ENCODE results near the gene ZC3H12D. TPM values are rescaled to one million over a fixed set of nuclear protein-coding genes. Genes with fewer than 3 reads are reported as not detected.

Gene ZC3H12D
- total RNA-seq (2021): 0.10 TPM in 1 of 2 replicates, not detected in the other
- percentile 12 among the genes with signal in this experiment for Bru-seq, nascent RNA
- percentile 25 among the genes with signal in this experiment for BruChase-seq, experiment 1, labeled RNA remaining after a 2-hour chase
- percentile 19 among the genes with signal in this experiment for BruChase-seq, experiment 2, labeled RNA remaining after a 6-hour chase
- long read RNA-seq: 0 reads

DNA sequence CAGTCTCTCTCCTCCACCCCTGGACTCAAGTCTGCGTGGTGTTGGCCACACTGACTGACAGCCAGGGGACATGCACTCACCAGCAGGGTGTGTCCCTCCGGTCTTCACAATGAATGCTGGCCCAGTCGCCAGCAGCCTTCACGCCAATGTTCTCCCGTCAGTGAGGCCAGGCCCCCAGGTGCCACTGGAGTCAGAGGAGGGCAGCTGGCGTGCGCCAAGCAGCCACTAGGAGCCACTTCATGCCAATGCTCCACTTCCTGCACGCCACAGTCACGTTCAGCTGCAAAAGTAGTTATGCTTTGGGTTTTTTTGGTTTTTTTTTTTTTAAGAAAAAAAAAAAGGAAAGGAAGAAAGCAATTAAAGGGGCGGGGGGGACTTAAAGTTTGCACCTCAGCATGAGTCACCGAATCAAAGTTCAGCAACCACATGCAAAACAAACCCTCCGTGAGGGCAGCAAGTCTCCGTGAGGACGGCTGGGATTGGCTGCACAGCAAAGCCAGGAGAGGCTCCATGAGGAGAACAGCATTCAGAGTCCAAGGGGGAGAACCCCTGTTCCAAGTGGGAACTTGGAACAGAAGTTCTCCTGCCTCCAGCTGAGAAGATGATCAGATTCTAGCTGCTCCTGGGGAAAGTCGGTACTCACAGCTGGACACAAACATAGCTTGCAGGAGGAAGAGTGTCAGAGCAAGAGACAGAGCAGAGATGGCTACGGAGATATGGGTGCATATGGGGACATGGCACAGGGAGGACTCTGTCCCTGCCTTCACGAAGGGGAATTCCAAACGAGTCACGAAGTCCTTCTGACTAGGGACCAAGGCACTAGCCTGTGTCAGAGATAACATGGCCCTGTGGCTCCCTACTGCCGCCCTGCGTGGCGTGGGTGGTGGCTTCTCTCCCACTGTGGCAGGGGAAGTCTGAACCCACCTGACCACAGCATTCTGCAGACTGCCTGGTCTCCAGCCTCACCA is at the start of gene ZC3H12D:
Gene ZC3H12D (minus strand): TSS at position 282 of the 968 bp plus-strand sequence. CDS start 10,471 bp downstream, outside the sequence.
- intact Hi-C loops (cut with micrococcal nuclease; ENCODE audit: unreplicated experiment): no loop called here
- DNase-seq: peak; percentile 38 to 44
- POLR2A ChIA-PET (ENCODE audit: unreplicated experiment): no interaction called here
- Histone ChIP-seq H3K9me3 (ENCODE audit: insufficient read depth, low read depth) (no peaks in the 10 kb centered on the region), H3F3A (ENCODE audit: insufficient read depth, low read depth) (no peaks in the 10 kb centered on the region), H3K4me3 (no peak within 1 kb of the TSS), H3K4me2 (peak within 1 kb of the TSS; percentile 65), H3K4me1 (replicated peaks; ENCODE audit: insufficient read depth) (0 out of 2 replicates have a peak, but pooled peaks cover 9% of the 10 kb centered on the region), H3K27me3 (ENCODE audit: insufficient read depth, low read depth) (no peaks in the 10 kb centered on the region), H3K27ac (no peak within 1 kb of the TSS), H4K20me1 (ENCODE audit: insufficient read depth) (no peaks in the 10 kb centered on the region), H3K36me3 (ENCODE audit: low read depth) (no peaks in the 10 kb centered on the region), H3K9me2 (ENCODE audit: insufficient read depth) (no peaks in the 10 kb centered on the region), H2AFZ (no peak within 1 kb of the TSS; the same call in 1 of the 2 replicates), H3K79me2 (ENCODE audit: low read depth) (no peaks in the 10 kb centered on the region)
- no peak for TF ChIP-seq EZH2 (IDR thresholded peaks at IDR 0.05; ENCODE audit: low read depth)
- TF ChIP-seq, protein P1, sequence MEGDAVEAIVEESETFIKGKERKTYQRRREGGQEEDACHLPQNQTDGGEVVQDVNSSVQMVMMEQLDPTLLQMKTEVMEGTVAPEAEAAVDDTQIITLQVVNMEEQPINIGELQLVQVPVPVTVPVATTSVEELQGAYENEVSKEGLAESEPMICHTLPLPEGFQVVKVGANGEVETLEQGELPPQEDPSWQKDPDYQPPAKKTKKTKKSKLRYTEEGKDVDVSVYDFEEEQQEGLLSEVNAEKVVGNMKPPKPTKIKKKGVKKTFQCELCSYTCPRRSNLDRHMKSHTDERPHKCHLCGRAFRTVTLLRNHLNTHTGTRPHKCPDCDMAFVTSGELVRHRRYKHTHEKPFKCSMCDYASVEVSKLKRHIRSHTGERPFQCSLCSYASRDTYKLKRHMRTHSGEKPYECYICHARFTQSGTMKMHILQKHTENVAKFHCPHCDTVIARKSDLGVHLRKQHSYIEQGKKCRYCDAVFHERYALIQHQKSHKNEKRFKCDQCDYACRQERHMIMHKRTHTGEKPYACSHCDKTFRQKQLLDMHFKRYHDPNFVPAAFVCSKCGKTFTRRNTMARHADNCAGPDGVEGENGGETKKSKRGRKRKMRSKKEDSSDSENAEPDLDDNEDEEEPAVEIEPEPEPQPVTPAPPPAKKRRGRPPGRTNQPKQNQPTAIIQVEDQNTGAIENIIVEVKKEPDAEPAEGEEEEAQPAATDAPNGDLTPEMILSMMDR (conservative IDR thresholded peaks at IDR 0.05): no peak; the same call in 1 of the 2 replicates
- CTCF ChIA-PET: interaction anchor here (0.6 kb wide), 2 partner anchors 30 to 78 kb away, joined by 3 to 4 read pairs; no protein-coding TSS in a partner anchor
- no TSS peak for BruUV-seq (replicated peaks)

DNA sequence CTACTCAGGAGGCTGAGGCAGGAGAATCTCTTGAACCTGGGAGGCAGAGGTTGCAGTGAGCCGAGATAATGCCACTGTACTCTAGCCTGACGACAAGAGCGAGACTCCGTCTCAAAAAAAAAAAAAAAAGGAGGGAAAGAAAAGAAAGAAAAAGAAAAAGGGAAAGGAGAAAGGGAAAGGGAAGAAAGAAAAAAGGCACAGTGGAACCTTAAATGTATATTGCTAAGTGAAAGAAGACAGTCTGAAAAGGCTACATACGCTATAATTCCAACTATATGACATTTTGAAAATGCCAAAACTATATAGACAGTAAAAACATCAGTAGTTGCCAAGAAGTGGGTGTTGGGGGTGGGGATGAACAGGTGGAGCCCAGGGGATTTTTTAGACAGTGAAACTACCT is 44.8 kb upstream of the ZC3H12D start:
- Histone ChIP-seq H3F3A (ENCODE audit: insufficient read depth, low read depth) (peaks cover 7% of the 10 kb centered on the region; the same call in 1 of the 2 replicates), H4K20me1 (ENCODE audit: insufficient read depth) (peaks cover 4% of the 10 kb centered on the region; the same call in 1 of the 2 replicates), H3K4me1 (replicated peaks; ENCODE audit: insufficient read depth) (no peaks in the 10 kb centered on the region), H3K27me3 (ENCODE audit: insufficient read depth, low read depth) (no peaks in the 10 kb centered on the region), H3K9me2 (ENCODE audit: insufficient read depth) (no peaks in the 10 kb centered on the region), H3K27ac (no peak overlapping the region), H3K36me3 (ENCODE audit: low read depth) (peaks cover 45% of the 10 kb centered on the region; the same call in 1 of the 2 replicates), H2AFZ (no peak overlapping the region), H3K4me3 (no peak overlapping the region), H3K4me2 (no peak overlapping the region), H3K79me2 (ENCODE audit: low read depth) (no peaks in the 10 kb centered on the region), H3K9me3 (ENCODE audit: insufficient read depth, low read depth) (no peaks in the 10 kb centered on the region)
- no TSS peak for BruUV-seq (replicated peaks)
- ChIA-PET POLR2A (ENCODE audit: unreplicated experiment) (no interaction called here), CTCF (no interaction called here)
- no peak for DNase-seq
- TF ChIP-seq, protein P1 (conservative IDR thresholded peaks at IDR 0.05): no peak
- TF ChIP-seq EZH2 (IDR thresholded peaks at IDR 0.05; ENCODE audit: low read depth): no peak
- intact Hi-C loops (cut with micrococcal nuclease; ENCODE audit: unreplicated experiment): no loop called here

DNA sequence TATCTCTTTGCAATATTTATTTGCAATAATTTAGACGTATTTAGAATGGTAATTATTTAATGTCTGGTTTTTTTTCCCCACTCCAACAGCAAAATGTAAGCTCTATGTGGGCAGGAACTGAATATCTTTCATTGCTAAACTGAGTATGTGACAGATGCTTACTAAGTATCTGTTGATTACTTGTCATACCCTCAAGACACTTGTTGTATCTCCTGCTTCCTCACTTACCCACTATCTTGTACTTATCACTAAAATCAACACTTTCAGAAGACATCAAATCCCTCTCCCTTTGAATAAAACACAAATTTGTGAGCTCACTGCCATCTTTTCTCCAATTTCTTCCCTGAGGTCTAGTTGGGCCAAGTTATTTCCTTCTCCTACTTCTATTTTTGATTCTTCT is 30.7 kb upstream of the ZC3H12D start:
- POLR2A ChIA-PET (ENCODE audit: unreplicated experiment): no interaction called here
- BruUV-seq (replicated peaks): no TSS peak
- Histone ChIP-seq H2AFZ (no peak overlapping the region), H4K20me1 (ENCODE audit: insufficient read depth) (peaks cover 10% of the 10 kb centered on the region; the same call in 1 of the 2 replicates), H3K4me1 (replicated peaks; ENCODE audit: insufficient read depth) (no peaks in the 10 kb centered on the region), H3K36me3 (ENCODE audit: low read depth) (no peaks in the 10 kb centered on the region; the same call in 1 of the 2 replicates), H3K9me3 (ENCODE audit: insufficient read depth, low read depth) (no peaks in the 10 kb centered on the region), H3K27ac (no peak overlapping the region), H3K9me2 (ENCODE audit: insufficient read depth) (no peaks in the 10 kb centered on the region), H3F3A (ENCODE audit: insufficient read depth, low read depth) (peaks cover 7% of the 10 kb centered on the region; the same call in 1 of the 2 replicates), H3K79me2 (ENCODE audit: low read depth) (no peaks in the 10 kb centered on the region), H3K4me3 (no peak overlapping the region), H3K27me3 (ENCODE audit: insufficient read depth, low read depth) (no peaks in the 10 kb centered on the region), H3K4me2 (no peak overlapping the region)
- CTCF ChIA-PET: no interaction called here
- TF ChIP-seq, protein P1 (conservative IDR thresholded peaks at IDR 0.05): no peak
- TF ChIP-seq EZH2 (IDR thresholded peaks at IDR 0.05; ENCODE audit: low read depth): no peak
- intact Hi-C loops (cut with micrococcal nuclease; ENCODE audit: unreplicated experiment): no loop called here
- no peak for DNase-seq
